ENCODE measurements around the gene NEK2. TPM values are rescaled to one million over a fixed set of nuclear protein-coding genes. Genes with fewer than 3 reads are reported as not detected.

The NEK2 gene
- total and polyA plus RNA-seq, 2 of the 13 experiments (the other 11 are each of a cell fraction or from before 2014, with no cell fraction given), result 10.9 to 40.8 TPM

DNA sequence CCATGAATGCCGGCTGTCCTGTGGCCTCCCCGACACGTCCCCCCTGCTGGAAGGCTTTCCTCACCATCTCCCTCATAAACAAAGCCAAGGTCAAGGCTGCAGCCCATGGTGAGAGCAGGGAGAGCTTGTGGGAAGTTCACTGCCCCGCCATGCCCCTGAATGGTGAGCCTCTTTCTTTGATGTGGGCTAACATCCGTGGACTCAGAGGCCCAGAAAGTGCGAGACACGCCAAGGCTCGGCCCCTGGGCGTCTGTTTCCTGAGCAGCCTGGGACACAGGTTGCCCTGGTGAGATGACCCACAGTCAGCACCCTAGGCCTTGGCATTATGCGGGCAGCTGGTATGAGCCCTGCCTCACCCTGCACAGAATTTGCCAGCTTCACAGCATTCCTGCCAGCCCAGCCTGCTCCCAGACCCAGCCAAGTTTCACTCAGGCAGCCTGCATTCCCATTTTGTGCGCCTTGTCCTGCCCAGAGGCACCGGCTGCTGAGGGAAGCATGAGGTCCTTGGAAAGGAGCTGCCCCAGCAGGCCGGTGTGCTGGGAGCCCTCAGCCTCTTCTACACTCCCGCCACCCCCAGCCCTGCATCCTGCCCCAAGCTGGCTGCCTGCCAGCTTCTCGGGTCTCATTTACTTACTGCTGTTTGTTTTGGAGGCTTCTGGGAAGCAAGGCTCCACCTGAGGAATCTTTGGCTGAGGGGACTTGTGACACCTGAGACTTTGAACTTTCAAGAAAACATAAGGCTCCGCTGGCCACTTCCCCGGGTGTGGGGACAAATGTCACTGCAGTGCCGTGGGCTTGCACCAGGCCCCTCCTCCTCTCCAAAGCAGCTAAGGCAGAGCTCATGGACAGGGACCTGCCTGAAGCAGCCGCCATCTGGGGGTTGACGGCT lies 31.9 kb downstream of the NEK2 start (continued):
- TF ChIP-seq, protein P1, sequence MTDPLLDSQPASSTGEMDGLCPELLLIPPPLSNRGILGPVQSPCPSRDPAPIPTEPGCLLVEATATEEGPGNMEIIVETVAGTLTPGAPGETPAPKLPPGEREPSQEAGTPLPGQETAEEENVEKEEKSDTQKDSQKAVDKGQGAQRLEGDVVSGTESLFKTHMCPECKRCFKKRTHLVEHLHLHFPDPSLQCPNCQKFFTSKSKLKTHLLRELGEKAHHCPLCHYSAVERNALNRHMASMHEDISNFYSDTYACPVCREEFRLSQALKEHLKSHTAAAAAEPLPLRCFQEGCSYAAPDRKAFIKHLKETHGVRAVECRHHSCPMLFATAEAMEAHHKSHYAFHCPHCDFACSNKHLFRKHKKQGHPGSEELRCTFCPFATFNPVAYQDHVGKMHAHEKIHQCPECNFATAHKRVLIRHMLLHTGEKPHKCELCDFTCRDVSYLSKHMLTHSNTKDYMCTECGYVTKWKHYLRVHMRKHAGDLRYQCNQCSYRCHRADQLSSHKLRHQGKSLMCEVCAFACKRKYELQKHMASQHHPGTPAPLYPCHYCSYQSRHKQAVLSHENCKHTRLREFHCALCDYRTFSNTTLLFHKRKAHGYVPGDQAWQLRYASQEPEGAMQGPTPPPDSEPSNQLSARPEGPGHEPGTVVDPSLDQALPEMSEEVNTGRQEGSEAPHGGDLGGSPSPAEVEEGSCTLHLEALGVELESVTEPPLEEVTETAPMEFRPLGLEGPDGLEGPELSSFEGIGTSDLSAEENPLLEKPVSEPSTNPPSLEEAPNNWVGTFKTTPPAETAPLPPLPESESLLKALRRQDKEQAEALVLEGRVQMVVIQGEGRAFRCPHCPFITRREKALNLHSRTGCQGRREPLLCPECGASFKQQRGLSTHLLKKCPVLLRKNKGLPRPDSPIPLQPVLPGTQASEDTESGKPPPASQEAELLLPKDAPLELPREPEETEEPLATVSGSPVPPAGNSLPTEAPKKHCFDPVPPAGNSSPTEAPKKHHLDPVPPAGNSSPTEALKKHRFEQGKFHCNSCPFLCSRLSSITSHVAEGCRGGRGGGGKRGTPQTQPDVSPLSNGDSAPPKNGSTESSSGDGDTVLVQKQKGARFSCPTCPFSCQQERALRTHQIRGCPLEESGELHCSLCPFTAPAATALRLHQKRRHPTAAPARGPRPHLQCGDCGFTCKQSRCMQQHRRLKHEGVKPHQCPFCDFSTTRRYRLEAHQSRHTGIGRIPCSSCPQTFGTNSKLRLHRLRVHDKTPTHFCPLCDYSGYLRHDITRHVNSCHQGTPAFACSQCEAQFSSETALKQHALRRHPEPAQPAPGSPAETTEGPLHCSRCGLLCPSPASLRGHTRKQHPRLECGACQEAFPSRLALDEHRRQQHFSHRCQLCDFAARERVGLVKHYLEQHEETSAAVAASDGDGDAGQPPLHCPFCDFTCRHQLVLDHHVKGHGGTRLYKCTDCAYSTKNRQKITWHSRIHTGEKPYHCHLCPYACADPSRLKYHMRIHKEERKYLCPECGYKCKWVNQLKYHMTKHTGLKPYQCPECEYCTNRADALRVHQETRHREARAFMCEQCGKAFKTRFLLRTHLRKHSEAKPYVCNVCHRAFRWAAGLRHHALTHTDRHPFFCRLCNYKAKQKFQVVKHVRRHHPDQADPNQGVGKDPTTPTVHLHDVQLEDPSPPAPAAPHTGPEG (CRISPR knock-in tag; IDR thresholded peaks at IDR 0.05), result no peak
- TF ChIP-seq ZNF614 (CRISPR knock-in tag; IDR thresholded peaks at IDR 0.05; ENCODE audit: borderline replicate concordance) (peak; percentile 87; the same call in 1 of the 2 replicates), TEAD3 (CRISPR knock-in tag; optimal IDR thresholded peaks at IDR 0.05; ENCODE audit: borderline replicate concordance) (peak; percentile 80), JUNB (CRISPR knock-in tag; IDR thresholded peaks at IDR 0.05; ENCODE audit: borderline replicate concordance) (no peak), ZFP41 (CRISPR knock-in tag; IDR thresholded peaks at IDR 0.05; ENCODE audit: borderline replicate concordance) (peak; percentile 73; the same call in 1 of the 2 replicates), ZNF850 (CRISPR knock-in tag; conservative IDR thresholded peaks at IDR 0.05) (no peak), MIXL1 (CRISPR knock-in tag; IDR thresholded peaks at IDR 0.05) (0 out of 2 replicates have a peak, but pooled peaks have one; percentile 53), ZNF530 (CRISPR knock-in tag; IDR thresholded peaks at IDR 0.05; ENCODE audit: low read depth) (no peak), HNRNPL (IDR thresholded peaks at IDR 0.05; ENCODE audit: low read depth, low read length) (peak; percentile 97), PAX8 (CRISPR knock-in tag; IDR thresholded peaks at IDR 0.05; ENCODE audit: borderline replicate concordance) (no peak), ZNF572 (CRISPR knock-in tag; IDR thresholded peaks at IDR 0.05) (no peak)
- TF ChIP-seq, protein P2, sequence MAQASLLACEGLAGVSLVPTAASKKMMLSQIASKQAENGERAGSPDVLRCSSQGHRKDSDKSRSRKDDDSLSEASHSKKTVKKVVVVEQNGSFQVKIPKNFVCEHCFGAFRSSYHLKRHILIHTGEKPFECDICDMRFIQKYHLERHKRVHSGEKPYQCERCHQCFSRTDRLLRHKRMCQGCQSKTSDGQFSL (CRISPR knock-in tag; IDR thresholded peaks at IDR 0.05), result no peak
- TF ChIP-seq, protein P3, sequence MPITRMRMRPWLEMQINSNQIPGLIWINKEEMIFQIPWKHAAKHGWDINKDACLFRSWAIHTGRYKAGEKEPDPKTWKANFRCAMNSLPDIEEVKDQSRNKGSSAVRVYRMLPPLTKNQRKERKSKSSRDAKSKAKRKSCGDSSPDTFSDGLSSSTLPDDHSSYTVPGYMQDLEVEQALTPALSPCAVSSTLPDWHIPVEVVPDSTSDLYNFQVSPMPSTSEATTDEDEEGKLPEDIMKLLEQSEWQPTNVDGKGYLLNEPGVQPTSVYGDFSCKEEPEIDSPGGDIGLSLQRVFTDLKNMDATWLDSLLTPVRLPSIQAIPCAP (CRISPR knock-in tag; IDR thresholded peaks at IDR 0.05; ENCODE audit: low read depth), result no peak
- TF ChIP-seq, protein P4, sequence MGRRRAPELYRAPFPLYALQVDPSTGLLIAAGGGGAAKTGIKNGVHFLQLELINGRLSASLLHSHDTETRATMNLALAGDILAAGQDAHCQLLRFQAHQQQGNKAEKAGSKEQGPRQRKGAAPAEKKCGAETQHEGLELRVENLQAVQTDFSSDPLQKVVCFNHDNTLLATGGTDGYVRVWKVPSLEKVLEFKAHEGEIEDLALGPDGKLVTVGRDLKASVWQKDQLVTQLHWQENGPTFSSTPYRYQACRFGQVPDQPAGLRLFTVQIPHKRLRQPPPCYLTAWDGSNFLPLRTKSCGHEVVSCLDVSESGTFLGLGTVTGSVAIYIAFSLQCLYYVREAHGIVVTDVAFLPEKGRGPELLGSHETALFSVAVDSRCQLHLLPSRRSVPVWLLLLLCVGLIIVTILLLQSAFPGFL (CRISPR knock-in tag; IDR thresholded peaks at IDR 0.05), result no peak
- TF ChIP-seq, protein P5, sequence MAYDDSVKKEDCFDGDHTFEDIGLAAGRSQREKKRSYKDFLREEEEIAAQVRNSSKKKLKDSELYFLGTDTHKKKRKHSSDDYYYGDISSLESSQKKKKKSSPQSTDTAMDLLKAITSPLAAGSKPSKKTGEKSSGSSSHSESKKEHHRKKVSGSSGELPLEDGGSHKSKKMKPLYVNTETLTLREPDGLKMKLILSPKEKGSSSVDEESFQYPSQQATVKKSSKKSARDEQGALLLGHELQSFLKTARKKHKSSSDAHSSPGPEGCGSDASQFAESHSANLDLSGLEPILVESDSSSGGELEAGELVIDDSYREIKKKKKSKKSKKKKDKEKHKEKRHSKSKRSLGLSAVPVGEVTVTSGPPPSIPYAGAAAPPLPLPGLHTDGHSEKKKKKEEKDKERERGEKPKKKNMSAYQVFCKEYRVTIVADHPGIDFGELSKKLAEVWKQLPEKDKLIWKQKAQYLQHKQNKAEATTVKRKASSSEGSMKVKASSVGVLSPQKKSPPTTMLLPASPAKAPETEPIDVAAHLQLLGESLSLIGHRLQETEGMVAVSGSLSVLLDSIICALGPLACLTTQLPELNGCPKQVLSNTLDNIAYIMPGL (CRISPR knock-in tag; IDR thresholded peaks at IDR 0.05; ENCODE audit: borderline replicate concordance in 1 of 2, low read depth in 1 of 2), result peak; percentile 32 to 66; a peak in 2 of 4 replicates
- TF ChIP-seq, protein P6, sequence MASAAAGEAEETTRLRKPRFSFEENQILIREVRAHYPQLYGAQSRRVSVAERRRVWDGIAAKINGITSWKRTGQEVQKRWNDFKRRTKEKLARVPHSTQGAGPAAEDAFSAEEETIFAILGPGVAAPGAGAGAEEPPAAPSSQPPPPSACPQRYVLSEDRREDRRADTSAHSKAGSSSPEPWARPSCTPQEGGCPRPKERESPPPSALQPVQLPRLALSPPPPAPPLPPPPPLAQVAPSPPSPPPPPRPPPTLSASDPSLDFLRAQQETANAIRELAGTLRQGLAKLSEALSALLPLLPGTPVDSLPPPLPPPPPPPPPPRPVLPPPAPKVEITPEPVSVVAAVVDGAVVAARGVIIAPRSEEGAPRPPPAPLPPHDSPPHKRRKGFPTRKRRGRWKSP (CRISPR knock-in tag; IDR thresholded peaks at IDR 0.05), result peak; percentile 80

Measured in HepG2 (cell line).